HG02571 (cell line): ENCODE results near the gene ALDH1A1.

ENCODE experiments used
- ATAC-seq: cut with Tn5 transposase; IDR thresholded peaks from one replicate; pipeline ENCODE4 v1.9.1; 2021; ENCODE audit warnings: mild to moderate bottlenecking, moderate library complexity; ENCODE audit not compliant: unreplicated experiment

ALDH1A1 gene

DNA sequence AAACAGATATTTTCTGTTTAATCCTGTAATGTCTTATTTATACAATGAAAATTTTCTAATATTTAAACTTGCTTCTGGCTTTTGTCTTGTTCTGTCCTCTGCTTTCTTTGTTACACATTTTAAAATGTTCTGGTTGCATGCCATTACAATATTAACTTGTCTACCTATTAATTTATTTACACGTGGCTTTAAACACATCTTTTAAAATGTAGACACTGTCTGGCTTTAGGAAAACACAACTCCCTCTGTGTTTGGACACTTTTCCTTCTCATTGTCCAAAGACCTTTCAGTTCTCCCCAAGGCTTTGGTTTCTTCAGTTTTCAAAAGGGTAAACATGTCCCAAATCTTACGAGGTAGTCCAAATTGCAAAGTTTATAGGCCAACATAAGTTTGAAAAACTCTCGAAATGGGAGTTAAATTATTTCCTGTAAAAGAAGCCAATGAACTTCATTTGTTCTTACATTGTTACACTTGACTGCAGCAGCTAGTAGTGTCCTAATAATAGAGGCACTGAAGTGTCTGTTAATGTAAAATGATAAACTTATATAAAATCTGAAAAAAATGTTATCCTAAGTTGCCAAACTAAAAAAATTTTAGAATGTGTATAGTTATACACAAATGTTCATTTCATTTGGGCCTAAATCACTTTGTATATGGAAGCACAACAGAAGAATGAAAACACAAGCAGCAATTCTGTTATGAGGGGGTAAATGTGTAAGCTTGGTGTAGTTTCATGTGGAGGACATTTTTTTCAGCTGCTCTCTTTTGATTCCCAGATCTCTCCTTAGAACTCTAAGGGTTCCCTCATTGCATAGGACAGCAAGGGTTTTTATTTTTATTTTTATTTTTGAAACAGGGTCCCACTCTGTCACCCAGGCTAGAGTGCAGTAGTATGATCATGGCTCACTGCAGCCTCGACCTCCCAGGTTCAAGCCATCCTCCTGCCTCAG lies 53.8 kb downstream of the ALDH1A1 start:
- no peak for ATAC-seq

DNA sequence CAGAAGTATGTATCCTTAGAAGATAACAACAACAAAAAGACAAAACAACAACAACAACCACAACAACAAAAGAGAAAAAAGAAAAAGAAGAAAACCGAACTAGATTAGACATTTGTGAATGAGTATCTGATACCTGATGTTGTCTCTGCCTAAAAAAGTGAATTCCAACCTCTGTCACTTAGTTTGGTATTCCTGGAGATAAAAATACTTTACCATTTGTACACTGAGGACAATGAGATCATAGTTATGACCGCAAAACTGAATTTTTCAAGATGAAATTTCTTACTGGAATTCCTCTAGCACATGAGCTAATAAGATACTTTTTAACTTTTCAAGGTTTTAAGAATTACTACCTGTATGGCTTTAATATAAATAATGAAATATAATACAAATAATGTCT lies 54.5 kb downstream of the ALDH1A1 start:
- no peak for ATAC-seq

- ATAC-seq, result no peak
Observed at GRCh38 chr9:72897069-72897649, 55.7 kb downstream of the ALDH1A1 start.

- no peak for ATAC-seq
Observed at GRCh38 chr9:72896439-72896838, 56.4 kb downstream of the ALDH1A1 start.

DNA sequence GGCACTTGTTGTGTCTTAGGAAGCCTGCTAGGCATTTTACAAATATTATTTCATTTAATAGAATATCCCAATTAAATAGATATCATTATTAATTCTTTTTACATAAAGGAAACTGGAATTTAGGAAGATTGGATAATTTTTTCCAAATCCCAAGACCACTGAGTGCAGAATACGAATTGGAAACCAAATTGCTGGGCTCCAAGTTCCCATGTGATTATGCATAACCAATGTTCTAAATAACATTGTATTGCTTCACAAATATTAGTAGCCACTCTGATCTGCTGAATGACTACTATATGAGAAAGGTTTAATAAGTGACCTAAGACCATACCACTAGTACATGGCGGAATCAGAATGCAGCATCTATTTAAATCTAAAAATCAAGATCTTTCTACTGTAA lies 57.7 kb downstream of the ALDH1A1 start:
- ATAC-seq, result no peak

DNA sequence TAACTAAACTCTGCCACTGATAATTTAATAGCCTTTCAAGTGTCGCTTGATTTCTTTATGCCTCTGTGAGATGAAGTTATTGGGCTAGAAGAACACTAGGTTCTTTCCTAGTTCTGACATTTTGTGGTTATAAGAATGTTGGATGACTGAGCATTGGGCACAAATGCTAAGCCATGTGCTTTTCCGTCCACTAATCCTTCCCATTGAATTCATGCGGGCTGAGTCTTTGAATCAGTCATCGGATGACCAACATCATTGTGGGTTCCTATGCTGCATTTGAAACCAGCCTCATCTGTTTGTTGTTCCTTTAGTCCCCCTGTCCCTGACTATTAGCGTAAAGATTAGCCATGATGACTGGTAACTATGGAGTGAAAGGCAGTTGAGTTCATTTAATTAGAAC lies 58.5 kb downstream of the ALDH1A1 start:
- ATAC-seq, result no peak

DNA sequence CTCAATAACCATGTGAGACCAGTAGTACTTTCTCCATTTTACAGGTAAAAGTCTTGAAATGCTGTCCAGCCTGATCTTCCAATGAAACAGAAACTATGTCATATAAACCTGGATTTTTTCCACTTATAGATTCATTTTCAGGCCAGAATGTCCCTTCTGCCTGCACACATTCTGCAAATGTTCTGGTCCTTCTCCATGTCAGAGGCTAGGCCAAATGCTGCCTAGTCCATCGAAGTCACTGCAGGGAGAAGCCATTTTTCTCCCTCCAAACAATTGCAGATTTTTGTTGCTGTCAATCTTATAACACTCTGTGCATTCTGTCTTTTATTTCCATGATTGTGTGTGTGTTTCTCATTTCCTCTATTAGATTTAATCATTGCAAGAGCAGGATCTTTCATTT lies 59.4 kb downstream of the ALDH1A1 start:
- ATAC-seq, result no peak

- ATAC-seq, result no peak
Observed at GRCh38 chr9:72891043-72891442, 61.8 kb downstream of the ALDH1A1 start.

DNA sequence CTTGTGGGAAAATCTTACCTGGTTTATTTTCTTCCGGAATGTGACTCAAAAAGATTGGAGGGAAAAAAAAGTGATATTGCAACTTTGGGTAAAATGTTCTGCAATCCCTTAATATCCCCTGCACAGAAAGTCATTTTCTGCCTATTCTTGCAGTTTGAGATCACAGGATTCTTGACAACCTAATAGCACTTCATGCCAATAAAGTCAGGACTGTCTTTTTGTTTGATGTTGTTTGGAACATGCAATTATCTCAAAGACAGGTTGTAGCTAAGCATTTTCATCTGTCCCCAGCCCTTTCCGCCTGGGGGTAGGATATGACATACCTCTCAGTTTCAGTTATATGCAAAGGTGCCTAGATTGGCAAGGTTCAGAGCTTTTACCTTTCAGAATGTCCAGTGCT lies 63.9 kb downstream of the ALDH1A1 start:
- ATAC-seq, result no peak

DNA sequence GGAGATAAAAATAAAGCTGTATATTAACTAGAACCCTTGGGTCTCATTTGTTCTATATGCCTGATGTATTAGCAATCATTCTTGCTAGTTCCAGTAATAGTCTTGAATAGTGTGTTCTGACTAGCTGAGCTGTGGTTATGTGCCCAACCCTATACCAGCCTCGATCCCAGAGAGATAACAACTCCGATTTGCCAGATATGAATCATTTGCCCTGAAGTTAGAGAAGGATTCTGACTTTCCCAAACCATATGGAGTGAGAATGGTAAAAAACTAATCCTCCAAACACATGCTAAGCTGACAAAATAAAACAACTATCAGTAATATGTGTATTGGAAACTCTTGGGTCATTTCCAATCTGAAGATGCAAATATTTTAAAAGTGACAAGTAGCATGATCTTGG lies 64.8 kb downstream of the ALDH1A1 start:
- ATAC-seq, result no peak

GRCh38 chr9:72886386-72886785 lies 66.5 kb downstream of the ALDH1A1 start:
- no peak for ATAC-seq

GRCh38 chr9:72884508-72884907 lies 68.3 kb downstream of the ALDH1A1 start:
- ATAC-seq, result no peak

DNA sequence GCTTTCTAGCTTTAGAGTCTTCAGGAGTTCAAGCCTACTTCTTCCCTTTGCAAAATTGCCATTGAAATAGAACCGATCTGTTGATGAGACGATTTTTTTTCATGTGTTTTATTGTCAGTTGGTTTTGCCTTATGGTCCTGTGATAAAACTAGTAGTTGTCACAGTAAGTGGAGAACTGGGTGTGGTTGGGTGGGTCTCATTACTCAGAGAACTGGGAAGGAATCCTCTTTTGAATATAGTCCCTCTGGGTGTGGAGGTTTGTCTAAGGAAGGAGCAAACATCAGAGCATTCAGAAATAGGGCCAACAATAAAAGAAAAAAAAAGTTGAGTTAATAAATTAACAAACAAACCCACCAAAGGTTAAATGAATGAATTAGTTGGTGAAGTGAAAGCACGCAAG lies 69.0 kb downstream of the ALDH1A1 start:
- no peak for ATAC-seq

GRCh38 chr9:72882117-72882775 lies 70.6 kb downstream of the ALDH1A1 start:
- ATAC-seq, result no peak

DNA sequence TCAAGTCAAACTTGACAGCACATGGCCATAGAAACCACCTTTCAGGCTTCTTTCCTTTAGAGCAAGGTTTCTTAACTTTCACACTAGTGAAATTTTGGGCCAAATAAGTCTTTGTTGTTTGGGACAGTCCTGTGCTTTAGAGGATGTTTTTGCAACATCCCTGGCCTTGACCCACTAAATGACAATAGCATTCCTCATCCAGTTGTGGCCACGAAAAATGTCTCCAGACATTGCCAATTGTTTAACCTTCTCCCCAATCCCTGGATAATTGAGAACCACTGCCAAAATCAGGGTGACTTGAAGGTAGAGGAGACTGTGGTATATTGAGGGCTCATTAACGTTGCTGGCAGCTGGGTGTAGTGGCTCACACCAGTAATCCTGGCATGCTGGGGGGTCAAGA lies 72.0 kb downstream of the ALDH1A1 start:
- ATAC-seq, result no peak

GRCh38 chr9:72875221-72875620 lies 77.6 kb downstream of the ALDH1A1 start:
- no peak for ATAC-seq

DNA sequence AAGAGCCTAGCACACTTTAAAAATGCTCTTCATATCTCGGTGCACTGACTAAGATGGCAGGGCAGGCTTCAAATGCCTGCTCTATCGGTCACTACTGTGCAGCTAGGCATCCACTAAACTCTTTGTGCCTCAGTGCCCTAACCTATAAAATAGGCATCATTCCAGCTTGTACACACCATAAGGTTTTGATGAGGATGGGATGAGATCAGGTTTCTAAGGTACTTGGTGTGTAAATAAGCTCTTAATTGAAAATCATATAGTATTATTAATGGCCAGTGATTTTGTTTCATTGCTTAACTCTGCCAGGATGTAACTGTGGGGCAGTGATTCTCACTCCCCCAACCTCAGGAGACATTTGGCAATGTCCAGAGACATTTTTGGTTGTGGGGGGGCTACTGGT lies 78.5 kb downstream of the ALDH1A1 start:
- ATAC-seq, result no peak

- ATAC-seq, result no peak
Observed at GRCh38 chr9:72873456-72873855, 79.4 kb downstream of the ALDH1A1 start.

GRCh38 chr9:72872718-72873117 lies 80.1 kb downstream of the ALDH1A1 start:
- ATAC-seq, result no peak

DNA sequence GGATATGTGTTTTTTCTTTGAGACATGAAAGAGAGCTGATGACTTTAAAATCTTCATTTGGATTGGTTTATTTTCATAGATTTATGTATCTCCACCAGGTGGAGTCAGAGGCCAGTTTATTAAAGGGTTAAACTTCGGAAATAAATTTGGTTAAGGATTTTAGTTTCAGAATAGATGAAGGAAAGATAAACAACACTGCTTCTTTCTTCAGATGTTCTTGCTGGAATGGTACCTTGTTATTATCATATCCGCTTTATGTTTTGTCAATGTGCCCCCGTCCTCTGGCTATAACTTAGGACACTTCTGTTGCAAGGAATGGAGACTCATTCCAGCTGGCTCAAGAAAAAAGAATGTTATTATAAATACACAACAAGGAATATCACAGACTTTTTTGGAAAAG lies 81.2 kb downstream of the ALDH1A1 start:
- ATAC-seq, result no peak

- no peak for ATAC-seq
Observed at GRCh38 chr9:72864327-72864726, 88.5 kb downstream of the ALDH1A1 start.
